ENCODE results near the gene THSD8. TPM values are rescaled to one million over a fixed set of nuclear protein-coding genes. Genes with fewer than 3 reads are reported as not detected.

The THSD8 gene
- total RNA-seq, 2 experiments from 2014 or later = 27.9 to 29.8 TPM

DNA sequence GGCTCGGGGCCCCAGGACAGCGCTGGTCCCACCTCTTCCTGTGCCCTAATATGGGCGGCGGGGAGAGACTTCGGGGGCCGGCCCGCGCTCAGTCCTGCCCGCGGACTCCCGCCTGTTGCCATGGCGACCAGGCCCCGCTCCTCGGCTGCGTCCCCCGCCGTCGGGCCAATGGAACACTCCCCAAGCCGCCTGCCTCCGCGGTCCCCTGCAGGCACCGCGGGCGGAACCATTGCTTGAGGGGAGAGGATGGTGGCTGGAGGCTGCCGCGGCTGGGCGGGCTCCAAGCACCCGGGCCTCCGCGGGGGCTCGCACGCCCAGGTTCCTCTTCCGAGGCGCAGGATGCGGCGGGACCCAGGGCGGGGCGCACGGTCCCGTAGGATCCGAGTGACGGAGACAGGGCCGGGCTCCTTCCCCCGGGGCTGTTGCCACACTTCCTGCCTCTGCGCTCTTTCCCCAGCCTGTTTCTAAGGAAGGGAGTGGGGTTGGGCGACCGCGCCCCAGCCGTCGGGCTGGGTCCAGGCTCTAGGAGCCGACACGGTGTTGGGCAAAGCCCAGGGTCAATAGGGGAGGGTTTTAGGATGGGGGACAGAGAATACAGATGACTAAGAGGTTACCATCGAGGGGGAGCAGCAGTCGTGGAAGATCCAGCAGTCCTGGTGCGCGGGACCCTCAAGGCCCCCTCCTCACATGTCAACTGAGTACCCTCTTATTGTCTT lies 11.8 kb upstream of the THSD8 start:
- peak; percentile 50 for ATAC-seq
- Mint-ChIP-seq H3K4me3 (peak overlapping the region; percentile 93), H3K9me3 (ENCODE audit: low read depth) (no peaks in the 10 kb centered on the region), H3K27me3 (no peaks in the 10 kb centered on the region), H3K27ac (peak overlapping the region; percentile 95), H3K4me1 (peaks cover 37% of the 10 kb centered on the region), H3K36me3 (peaks cover 8% of the 10 kb centered on the region)
- CTCF ChIA-PET = interaction anchor here (1.0 to 18.0 kb wide), 5 partner anchors 13 to 67 kb away, joined by 4 to 1017 read pairs (median 5); partner anchors contain the start of gene HOOK2
- DNase-seq = peak; percentile 99

DNA sequence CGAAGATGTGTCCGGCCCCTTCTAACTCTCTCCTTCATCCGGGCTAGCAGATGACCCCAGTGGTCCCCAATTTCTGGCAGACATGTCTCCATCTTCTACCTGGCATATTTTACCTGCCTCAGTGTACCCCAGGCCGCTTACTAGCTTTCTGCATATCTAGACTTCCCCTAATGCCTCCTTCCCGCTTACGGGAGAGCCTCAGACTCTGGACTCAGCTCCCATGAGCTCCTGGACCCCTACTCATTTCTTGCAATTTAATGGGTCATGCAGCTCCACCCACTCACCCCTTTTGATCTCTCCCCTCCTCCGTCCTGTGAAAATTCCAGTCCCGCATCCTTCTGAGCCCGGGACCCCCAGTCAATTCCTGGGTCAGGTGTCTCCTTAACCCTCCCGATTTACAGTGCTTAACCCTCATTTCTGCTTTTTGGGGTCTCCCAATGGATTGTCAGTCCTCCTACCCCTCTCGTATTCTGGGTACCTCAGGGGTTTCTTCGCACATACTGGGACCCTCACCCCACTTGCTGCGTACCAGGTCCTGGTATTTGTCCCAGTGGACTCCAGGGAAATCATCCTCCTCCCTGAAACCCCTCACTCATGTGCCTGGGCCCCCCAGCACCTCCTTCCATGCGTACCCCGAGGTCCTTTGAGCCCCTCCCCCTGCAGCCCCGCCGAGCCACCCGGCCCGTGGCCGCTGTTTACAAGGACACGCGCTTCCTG lies 11.1 kb upstream of the THSD8 start:
- no peak for DNase-seq
- CTCF ChIA-PET = interaction anchor here (1.0 to 18.0 kb wide), 2 partner anchors 21 to 57 kb away, joined by 3 to 1017 read pairs; partner anchors contain the start of gene HOOK2
- H3K9me3 Mint-ChIP-seq (ENCODE audit: low read depth) = no peaks in the 10 kb centered on the region
- H3K36me3 Mint-ChIP-seq = peaks cover 8% of the 10 kb centered on the region
- peak overlapping the region; percentile 93 for H3K4me3 Mint-ChIP-seq
- ATAC-seq = no peak
- H3K27ac Mint-ChIP-seq = peak overlapping the region; percentile 95
- H3K27me3 Mint-ChIP-seq = no peaks in the 10 kb centered on the region
- peaks cover 41% of the 10 kb centered on the region for H3K4me1 Mint-ChIP-seq

DNA sequence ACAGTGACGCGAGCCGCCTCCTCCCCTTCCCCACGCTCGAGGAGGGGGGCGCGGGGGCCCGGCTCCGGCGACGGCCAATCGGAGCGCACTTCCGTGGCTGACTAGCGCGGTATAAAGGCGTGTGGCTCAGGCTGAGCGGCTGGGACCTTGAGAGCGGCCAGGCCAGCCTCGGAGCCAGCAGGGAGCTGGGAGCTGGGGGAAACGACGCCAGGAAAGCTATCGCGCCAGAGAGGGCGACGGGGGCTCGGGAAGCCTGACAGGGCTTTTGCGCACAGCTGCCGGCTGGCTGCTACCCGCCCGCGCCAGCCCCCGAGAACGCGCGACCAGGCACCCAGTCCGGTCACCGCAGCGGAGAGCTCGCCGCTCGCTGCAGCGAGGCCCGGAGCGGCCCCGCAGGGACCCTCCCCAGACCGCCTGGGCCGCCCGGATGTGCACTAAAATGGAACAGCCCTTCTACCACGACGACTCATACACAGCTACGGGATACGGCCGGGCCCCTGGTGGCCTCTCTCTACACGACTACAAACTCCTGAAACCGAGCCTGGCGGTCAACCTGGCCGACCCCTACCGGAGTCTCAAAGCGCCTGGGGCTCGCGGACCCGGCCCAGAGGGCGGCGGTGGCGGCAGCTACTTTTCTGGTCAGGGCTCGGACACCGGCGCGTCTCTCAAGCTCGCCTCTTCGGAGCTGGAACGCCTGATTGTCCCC lies 10.4 kb upstream of the THSD8 start, which contains the start of gene JUNB:
Gene JUNB, plus strand, starts transcription at position 142 of the 706 bp plus-strand sequence. Its CDS starts 286 bp downstream, at position 428.
- Mint-ChIP-seq H3K36me3 (peaks cover 8% of the 10 kb centered on the region), H3K27me3 (no peaks in the 10 kb centered on the region), H3K27ac (peak within 1 kb of the TSS; percentile 95), H3K4me1 (peaks cover 48% of the 10 kb centered on the region), H3K4me3 (peak within 1 kb of the TSS; percentile 93), H3K9me3 (ENCODE audit: low read depth) (no peaks in the 10 kb centered on the region)
- CTCF ChIA-PET = interaction anchor here (1.0 to 18.0 kb wide), 4 partner anchors 22 to 174 kb away, joined by 3 to 1017 read pairs (median 5); partner anchors contain the start of gene HOOK2
- peak; percentile 44 for ATAC-seq
- DNase-seq = peak; percentile 97

DNA sequence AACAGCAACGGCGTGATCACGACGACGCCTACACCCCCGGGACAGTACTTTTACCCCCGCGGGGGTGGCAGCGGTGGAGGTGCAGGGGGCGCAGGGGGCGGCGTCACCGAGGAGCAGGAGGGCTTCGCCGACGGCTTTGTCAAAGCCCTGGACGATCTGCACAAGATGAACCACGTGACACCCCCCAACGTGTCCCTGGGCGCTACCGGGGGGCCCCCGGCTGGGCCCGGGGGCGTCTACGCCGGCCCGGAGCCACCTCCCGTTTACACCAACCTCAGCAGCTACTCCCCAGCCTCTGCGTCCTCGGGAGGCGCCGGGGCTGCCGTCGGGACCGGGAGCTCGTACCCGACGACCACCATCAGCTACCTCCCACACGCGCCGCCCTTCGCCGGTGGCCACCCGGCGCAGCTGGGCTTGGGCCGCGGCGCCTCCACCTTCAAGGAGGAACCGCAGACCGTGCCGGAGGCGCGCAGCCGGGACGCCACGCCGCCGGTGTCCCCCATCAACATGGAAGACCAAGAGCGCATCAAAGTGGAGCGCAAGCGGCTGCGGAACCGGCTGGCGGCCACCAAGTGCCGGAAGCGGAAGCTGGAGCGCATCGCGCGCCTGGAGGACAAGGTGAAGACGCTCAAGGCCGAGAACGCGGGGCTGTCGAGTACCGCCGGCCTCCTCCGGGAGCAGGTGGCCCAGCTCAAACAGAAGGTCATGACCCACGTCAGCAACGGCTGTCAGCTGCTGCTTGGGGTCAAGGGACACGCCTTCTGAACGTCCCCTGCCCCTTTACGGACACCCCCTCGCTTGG lies 9.6 kb upstream of the THSD8 start:
- no peaks in the 10 kb centered on the region for H3K9me3 Mint-ChIP-seq (ENCODE audit: low read depth)
- DNase-seq (peak; percentile 91), ATAC-seq (no peak)
- H3K4me1 Mint-ChIP-seq = peaks cover 44% of the 10 kb centered on the region
- no peaks in the 10 kb centered on the region for H3K27me3 Mint-ChIP-seq
- CTCF ChIA-PET = interaction anchor here (1.0 to 18.0 kb wide), 6 partner anchors 23 to 173 kb away, joined by 3 to 1017 read pairs (median 5); partner anchors contain the start of gene HOOK2
- peak overlapping the region; percentile 93 for H3K4me3 Mint-ChIP-seq
- H3K27ac Mint-ChIP-seq = peak overlapping the region; percentile 95
- H3K36me3 Mint-ChIP-seq = peaks cover 8% of the 10 kb centered on the region

DNA sequence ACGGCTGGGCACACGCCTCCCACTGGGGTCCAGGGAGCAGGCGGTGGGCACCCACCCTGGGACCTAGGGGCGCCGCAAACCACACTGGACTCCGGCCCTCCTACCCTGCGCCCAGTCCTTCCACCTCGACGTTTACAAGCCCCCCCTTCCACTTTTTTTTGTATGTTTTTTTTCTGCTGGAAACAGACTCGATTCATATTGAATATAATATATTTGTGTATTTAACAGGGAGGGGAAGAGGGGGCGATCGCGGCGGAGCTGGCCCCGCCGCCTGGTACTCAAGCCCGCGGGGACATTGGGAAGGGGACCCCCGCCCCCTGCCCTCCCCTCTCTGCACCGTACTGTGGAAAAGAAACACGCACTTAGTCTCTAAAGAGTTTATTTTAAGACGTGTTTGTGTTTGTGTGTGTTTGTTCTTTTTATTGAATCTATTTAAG lies 9.0 kb upstream of the THSD8 start:
- CTCF ChIA-PET = interaction anchor here (1.1 to 18.0 kb wide), 6 partner anchors 23 to 172 kb away, joined by 3 to 1017 read pairs (median 5); partner anchors contain the start of gene HOOK2
- H3K4me3 Mint-ChIP-seq = peak overlapping the region; percentile 93
- H3K4me1 Mint-ChIP-seq = peaks cover 43% of the 10 kb centered on the region
- H3K27me3 Mint-ChIP-seq = no peaks in the 10 kb centered on the region
- no peaks in the 10 kb centered on the region for H3K9me3 Mint-ChIP-seq (ENCODE audit: low read depth)
- H3K36me3 Mint-ChIP-seq = peaks cover 8% of the 10 kb centered on the region
- peak overlapping the region; percentile 95 for H3K27ac Mint-ChIP-seq
- ATAC-seq (no peak), DNase-seq (no peak)

DNA sequence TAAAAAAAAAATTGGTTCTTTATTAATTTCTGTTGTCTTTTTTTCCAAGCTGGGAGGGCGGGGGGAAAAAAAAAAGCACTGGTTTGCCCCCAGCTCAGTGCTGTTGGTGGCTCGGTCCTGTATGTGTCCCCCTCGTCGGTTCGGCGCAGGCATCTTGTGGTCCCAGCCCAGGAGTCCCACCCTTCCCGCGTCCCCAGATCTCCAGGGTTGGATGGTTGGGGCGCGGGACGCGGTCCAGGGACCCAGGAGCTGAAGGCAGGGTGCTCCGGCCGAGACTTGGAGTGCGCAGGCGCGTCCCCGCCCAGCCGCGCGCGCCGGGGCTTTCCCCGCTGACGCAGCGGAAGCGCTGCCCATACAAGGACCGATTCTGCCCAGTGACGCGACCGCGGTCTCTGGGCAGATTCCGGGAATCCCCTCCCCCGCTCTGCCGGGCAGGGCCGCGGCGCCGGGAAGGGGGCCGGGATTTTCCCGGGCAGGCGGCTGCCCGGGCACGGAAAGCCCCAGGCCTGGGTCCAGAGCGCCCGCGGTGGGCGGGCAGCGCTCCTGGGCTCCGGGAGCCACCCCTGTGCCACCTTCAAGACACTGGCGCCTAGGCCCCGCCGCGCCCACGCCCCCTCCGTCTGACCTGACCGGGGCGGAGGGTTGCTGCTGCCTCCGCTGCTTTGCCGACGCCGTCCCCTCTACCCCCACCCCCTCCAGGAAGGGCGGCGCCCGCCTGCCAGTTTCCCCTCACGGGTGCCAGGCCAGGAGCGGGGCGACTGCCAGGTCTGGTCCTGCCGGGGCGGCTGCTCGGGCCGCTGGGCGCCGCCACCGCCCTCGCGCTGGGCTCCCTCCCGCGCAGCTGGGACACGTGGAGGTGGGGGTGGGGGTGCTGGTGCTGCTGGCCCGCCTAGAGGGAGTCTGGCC lies 8.3 kb upstream of the THSD8 start:
- peak; percentile 93 for DNase-seq
- ATAC-seq = peak; percentile 25
- Mint-ChIP-seq H3K27ac (peak overlapping the region; percentile 95), H3K36me3 (peaks cover 8% of the 10 kb centered on the region), H3K4me1 (peaks cover 36% of the 10 kb centered on the region), H3K4me3 (peak overlapping the region; percentile 93), H3K27me3 (no peaks in the 10 kb centered on the region), H3K9me3 (ENCODE audit: low read depth) (no peaks in the 10 kb centered on the region)
- CTCF ChIA-PET = interaction anchor here (0.6 to 18.0 kb wide), 5 partner anchors 24 to 781 kb away, joined by 3 to 1017 read pairs (median 3); partner anchors contain the start of gene HOOK2

DNA sequence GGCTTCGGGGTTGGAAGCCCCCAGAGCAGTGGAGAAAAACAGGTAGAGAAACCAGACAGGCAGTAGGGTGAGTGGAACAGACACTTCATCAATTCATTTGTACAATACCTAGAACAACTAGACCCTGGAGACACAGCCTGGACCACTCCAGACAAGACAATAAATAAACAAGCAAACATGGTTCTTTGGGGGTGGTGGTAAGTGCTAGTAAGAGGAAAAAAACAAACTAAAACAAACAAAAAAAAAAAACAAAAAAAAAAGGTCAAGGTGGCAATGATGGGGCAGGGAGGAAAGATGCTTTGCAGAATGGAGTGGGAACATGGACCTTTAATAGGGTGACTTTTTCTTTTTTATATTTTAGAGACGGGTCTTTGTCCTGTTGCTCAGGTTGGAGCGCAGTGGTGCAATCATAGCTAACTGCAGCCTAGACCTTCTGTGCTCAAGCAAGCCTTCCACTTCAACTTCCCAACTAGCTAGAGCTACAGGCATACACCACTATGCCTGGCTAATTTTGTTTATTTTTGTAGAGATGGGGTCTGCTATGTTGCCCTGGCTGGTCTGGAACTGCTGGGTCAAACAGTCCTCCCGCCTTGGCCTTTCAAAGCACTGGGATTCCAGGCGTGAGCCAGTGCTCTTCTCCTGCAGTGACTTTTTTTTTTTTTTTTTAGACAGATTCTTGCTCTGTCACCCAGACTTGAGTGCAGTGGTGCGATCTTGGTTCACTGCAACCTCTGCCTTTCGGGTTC lies 7.5 kb upstream of the THSD8 start:
- H3K9me3 Mint-ChIP-seq (ENCODE audit: low read depth) = no peaks in the 10 kb centered on the region
- H3K27ac Mint-ChIP-seq = peak overlapping the region; percentile 82
- peaks cover 8% of the 10 kb centered on the region for H3K36me3 Mint-ChIP-seq
- no peak for DNase-seq
- CTCF ChIA-PET = interaction anchor here (0.6 to 18.0 kb wide), 7 partner anchors 9 to 782 kb away, joined by 3 to 1017 read pairs (median 3); partner anchors contain the start of genes GET3 and HOOK2
- H3K27me3 Mint-ChIP-seq = no peaks in the 10 kb centered on the region
- H3K4me1 Mint-ChIP-seq = peaks cover 33% of the 10 kb centered on the region
- no peak for ATAC-seq
- peak overlapping the region; percentile 64 for H3K4me3 Mint-ChIP-seq

DNA sequence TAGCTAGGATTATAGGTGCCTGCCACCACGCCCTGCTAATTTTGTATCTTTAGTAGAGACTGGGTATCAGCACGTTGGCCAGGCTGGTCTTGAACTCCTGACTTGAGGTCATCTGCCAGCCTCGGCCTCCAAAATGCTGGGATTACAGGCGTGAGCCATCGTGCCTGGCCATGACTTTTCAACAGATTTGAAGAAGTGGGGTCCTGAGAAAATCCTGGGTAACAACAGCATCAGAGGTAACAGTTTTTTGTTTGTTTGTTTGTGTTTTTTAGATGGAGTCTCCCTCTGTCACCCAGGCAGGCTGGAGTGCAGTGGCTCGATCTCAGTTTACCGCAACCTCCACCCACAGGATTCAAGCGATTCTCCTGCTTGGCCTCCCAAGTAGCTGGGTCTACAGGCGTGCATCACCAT lies 6.9 kb upstream of the THSD8 start:
- Mint-ChIP-seq H3K9me3 (ENCODE audit: low read depth) (no peaks in the 10 kb centered on the region), H3K4me1 (peaks cover 35% of the 10 kb centered on the region), H3K27ac (peak overlapping the region; percentile 82), H3K4me3 (peak overlapping the region; percentile 64), H3K36me3 (peaks cover 11% of the 10 kb centered on the region), H3K27me3 (no peaks in the 10 kb centered on the region)
- CTCF ChIA-PET = interaction anchor here (0.6 to 18.0 kb wide), 10 partner anchors 9 to 357 kb away, joined by 3 to 1017 read pairs (median 3); partner anchors contain the start of genes GET3 and HOOK2
- ATAC-seq (no peak), DNase-seq (no peak)

DNA sequence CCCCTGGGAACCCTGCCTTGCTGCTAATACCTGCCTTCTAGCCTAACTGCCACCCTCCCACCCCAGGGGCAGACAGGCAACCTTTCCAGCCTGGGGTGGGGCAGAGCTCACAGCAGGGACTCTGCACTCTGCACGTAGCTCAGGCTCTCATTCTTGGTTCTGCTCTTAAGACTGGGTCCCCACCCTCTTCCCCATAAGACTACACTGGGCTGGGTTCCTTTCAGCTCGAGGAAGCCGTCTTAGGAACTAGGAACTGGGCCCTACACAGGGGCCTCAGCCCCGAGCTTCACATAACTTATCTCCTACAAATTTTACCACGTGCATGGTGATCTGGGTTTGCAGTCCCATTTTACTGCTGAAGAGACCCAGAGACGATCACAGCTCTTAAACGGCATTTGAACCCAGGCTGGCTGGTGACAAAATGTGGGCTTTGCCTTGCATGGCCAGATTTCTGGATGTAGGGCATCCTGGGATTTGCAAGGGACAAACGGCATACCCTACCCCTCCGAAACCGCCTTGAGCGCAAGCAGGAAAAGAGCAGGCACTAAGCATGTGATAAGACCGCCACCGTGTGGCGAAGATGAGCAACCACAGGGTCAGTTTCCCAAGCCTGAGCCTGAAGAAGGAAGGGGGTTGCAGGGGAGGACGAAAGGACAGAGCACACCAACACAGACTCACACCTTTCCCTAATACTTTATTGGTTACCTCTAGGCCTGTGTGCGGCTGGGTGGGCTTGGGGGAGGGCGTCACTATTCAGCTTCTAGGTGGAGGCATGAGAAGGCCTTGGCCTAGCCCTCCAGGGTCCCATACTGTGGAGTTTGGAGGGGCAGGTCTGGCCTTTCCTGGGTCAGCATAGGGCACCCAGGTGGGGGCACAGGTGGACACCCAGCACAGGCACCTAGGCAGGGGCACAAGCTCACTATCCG lies 5.5 kb upstream of the THSD8 start:
- CTCF ChIA-PET = interaction anchor here (0.7 to 18.0 kb wide), 33 partner anchors 9 to 1067 kb away, joined by 3 to 1017 read pairs (median 4); partner anchors contain the start of genes FBXW9, GET3, HOOK2 and KLF1
- DNase-seq (peak; percentile 82), ATAC-seq (no peak)
- peaks cover 35% of the 10 kb centered on the region for H3K4me1 Mint-ChIP-seq
- no peaks in the 10 kb centered on the region for H3K27me3 Mint-ChIP-seq
- H3K27ac Mint-ChIP-seq = peak overlapping the region; percentile 81
- H3K9me3 Mint-ChIP-seq (ENCODE audit: low read depth) = no peaks in the 10 kb centered on the region
- peak overlapping the region; percentile 51 for H3K4me3 Mint-ChIP-seq
- peaks cover 11% of the 10 kb centered on the region for H3K36me3 Mint-ChIP-seq

DNA sequence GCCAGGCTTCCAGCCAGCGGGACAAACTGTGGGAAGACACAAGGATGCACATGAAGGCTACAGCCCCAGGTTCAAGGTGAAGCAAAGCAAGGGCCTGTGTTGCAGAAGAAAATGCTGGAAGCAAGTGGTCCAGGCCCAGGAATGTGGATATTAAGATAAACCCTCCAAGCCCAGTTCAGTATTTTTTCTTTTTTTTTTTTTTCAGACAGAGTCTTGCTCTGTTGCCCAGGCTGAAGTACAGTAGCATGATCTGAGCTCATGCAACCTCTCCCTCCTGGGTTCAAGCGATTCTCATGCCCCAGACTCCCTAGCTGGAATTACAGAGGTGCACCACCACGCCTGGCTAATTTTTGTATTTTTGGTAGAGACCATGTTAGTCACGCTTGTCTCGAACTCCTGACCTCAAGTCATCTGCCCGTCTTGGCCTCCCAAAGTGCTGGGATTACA lies 4.7 kb upstream of the THSD8 start:
- Mint-ChIP-seq H3K4me3 (no peak overlapping the region), H3K27ac (no peak overlapping the region), H3K27me3 (no peaks in the 10 kb centered on the region), H3K4me1 (peaks cover 36% of the 10 kb centered on the region), H3K36me3 (peaks cover 11% of the 10 kb centered on the region), H3K9me3 (ENCODE audit: low read depth) (no peaks in the 10 kb centered on the region)
- CTCF ChIA-PET = interaction anchor here (0.7 to 18.0 kb wide), 12 partner anchors 9 to 83 kb away, joined by 3 to 1017 read pairs (median 6); partner anchors contain the start of genes HOOK2, RNASEH2A and RTBDN
- DNase-seq (no peak), ATAC-seq (no peak)
